Measurements from ENCODE around the gene CRTC3. TPM values are rescaled to one million over a fixed set of nuclear protein-coding genes. Genes with fewer than 3 reads are reported as not detected.
"Not testable (repeated sequence)": the region's sequence is repeated elsewhere in the genome, so short reads cannot be mapped to it uniquely, and the experiment has no call there.

The CRTC3 gene
- total RNA-seq, 1 experiment from 2014 or later = 5.6 TPM

GRCh38 chr15:90664081-90664461 lies 134.3 kb downstream of the CRTC3 start:
- not testable (repeated sequence) for DNase-seq, H3K9me3 ChIP-seq, H3K4me3 ChIP-seq, H3K36me3 ChIP-seq, H3K27me3 ChIP-seq

- Histone ChIP-seq H3K27me3 (no peaks in the 10 kb centered on the region), H3K4me3 (peak overlapping the region; percentile 54), H3K36me3 (no peaks in the 10 kb centered on the region), H3K9me3 (peaks cover 6% of the 10 kb centered on the region)
- DNase-seq = peak; percentile 21
Observed at GRCh38 chr15:90664650-90665287, 135.0 kb downstream of the CRTC3 start.

GRCh38 chr15:90665288-90666134 lies 135.8 kb downstream of the CRTC3 start:
- peak; percentile 70 for DNase-seq
- Histone ChIP-seq H3K9me3 (peaks cover 6% of the 10 kb centered on the region), H3K27me3 (no peaks in the 10 kb centered on the region), H3K4me3 (peak overlapping the region; percentile 54), H3K36me3 (no peaks in the 10 kb centered on the region)

- DNase-seq = no peak
- H3K27me3 ChIP-seq = no peaks in the 10 kb centered on the region
- peak overlapping the region; percentile 54; the same call in 1 of the 2 replicates for H3K4me3 ChIP-seq
- no peaks in the 10 kb centered on the region for H3K36me3 ChIP-seq
- H3K9me3 ChIP-seq = peaks cover 6% of the 10 kb centered on the region
Observed at GRCh38 chr15:90666135-90666909, 136.6 kb downstream of the CRTC3 start.

GRCh38 chr15:90667073-90667754 lies 137.5 kb downstream of the CRTC3 start:
- Histone ChIP-seq H3K27me3 (no peaks in the 10 kb centered on the region), H3K9me3 (peaks cover under 1% of the 10 kb centered on the region), H3K4me3 (no peak overlapping the region), H3K36me3 (no peaks in the 10 kb centered on the region)
- no peak for DNase-seq

- not testable (repeated sequence) for H3K27me3 ChIP-seq, H3K36me3 ChIP-seq, H3K4me3 ChIP-seq, H3K9me3 ChIP-seq, DNase-seq
Observed at GRCh38 chr15:90667755-90668345, 138.1 kb downstream of the CRTC3 start.

GRCh38 chr15:90670631-90671030 lies 140.9 kb downstream of the CRTC3 start:
- H3K36me3 ChIP-seq, H3K27me3 ChIP-seq, H3K4me3 ChIP-seq, H3K9me3 ChIP-seq, DNase-seq: not testable (repeated sequence)

GRCh38 chr15:90671216-90671615 lies 141.5 kb downstream of the CRTC3 start:
- Histone ChIP-seq H3K27me3 (no peaks in the 10 kb centered on the region), H3K4me3 (no peak overlapping the region), H3K9me3 (peaks cover 1% of the 10 kb centered on the region; the same call in 1 of the 2 replicates), H3K36me3 (no peaks in the 10 kb centered on the region)
- DNase-seq = no peak

GRCh38 chr15:90673357-90673756 lies 143.6 kb downstream of the CRTC3 start:
- not testable (repeated sequence) for H3K27me3 ChIP-seq, H3K4me3 ChIP-seq
- peaks cover 11% of the 10 kb centered on the region for H3K9me3 ChIP-seq

GRCh38 chr15:90674476-90674875 lies 144.8 kb downstream of the CRTC3 start:
- no peak for DNase-seq
- no peaks in the 10 kb centered on the region for H3K36me3 ChIP-seq
- peaks cover 11% of the 10 kb centered on the region for H3K9me3 ChIP-seq
- H3K4me3 ChIP-seq = no peak overlapping the region
- no peaks in the 10 kb centered on the region for H3K27me3 ChIP-seq

More at GRCh38 chr15:90673357-90673756, 143.6 kb downstream of the CRTC3 start:
- not testable (repeated sequence) for H3K36me3 ChIP-seq, DNase-seq

GRCh38 chr15:90675464-90675863 lies 145.7 kb downstream of the CRTC3 start:
- peaks cover 11% of the 10 kb centered on the region for H3K9me3 ChIP-seq
- H3K36me3 ChIP-seq = no peaks in the 10 kb centered on the region
- H3K27me3 ChIP-seq = no peaks in the 10 kb centered on the region
- DNase-seq = no peak
- H3K4me3 ChIP-seq = no peak overlapping the region

- peaks cover 11% of the 10 kb centered on the region for H3K9me3 ChIP-seq
- peaks cover 5% of the 10 kb centered on the region; the same call in 1 of the 2 replicates for H3K36me3 ChIP-seq
- DNase-seq = no peak
- H3K27me3 ChIP-seq = no peaks in the 10 kb centered on the region
- H3K4me3 ChIP-seq = no peak overlapping the region
Observed at GRCh38 chr15:90677807-90678790, 148.4 kb downstream of the CRTC3 start.

- Histone ChIP-seq H3K4me3 (no peak overlapping the region), H3K27me3 (no peaks in the 10 kb centered on the region), H3K36me3 (peaks cover 5% of the 10 kb centered on the region; the same call in 1 of the 2 replicates), H3K9me3 (peaks cover 11% of the 10 kb centered on the region)
- no peak for DNase-seq
Observed at GRCh38 chr15:90679959-90680358, 150.2 kb downstream of the CRTC3 start.

GRCh38 chr15:90680371-90680935 lies 150.7 kb downstream of the CRTC3 start:
- H3K36me3 ChIP-seq = peaks cover 5% of the 10 kb centered on the region; the same call in 1 of the 2 replicates
- peak; percentile 80 for DNase-seq

GRCh38 chr15:90681056-90681455 lies 151.3 kb downstream of the CRTC3 start:
- peaks cover 11% of the 10 kb centered on the region for H3K9me3 ChIP-seq
- no peak for DNase-seq
- peaks cover 5% of the 10 kb centered on the region; the same call in 1 of the 2 replicates for H3K36me3 ChIP-seq
- H3K27me3 ChIP-seq = no peaks in the 10 kb centered on the region
- no peak overlapping the region for H3K4me3 ChIP-seq

More at GRCh38 chr15:90680371-90680935, 150.7 kb downstream of the CRTC3 start:
- no peak overlapping the region for H3K4me3 ChIP-seq
- no peaks in the 10 kb centered on the region for H3K27me3 ChIP-seq
- H3K9me3 ChIP-seq = peaks cover 11% of the 10 kb centered on the region
